GM23338 (cell line): ENCODE data around the gene C2CD3. TPM values are rescaled to one million over a fixed set of nuclear protein-coding genes. Genes with fewer than 3 reads are reported as not detected.

Experiments used
- ATAC-seq: fragments of 200-7000 bp; cut with Tn5 transposase; 3 replicates; pipeline ENCODE4 v1.9.1; 2020
- DNase-seq: peaks from one replicate; pipeline ENCODE4 v3.0.0-alpha.2; 2015; ENCODE audit warnings: low spot score
- H2AFZ ChIP-seq: fragments of 200-600 bp; sonication (generic); 2 replicates; pipeline ENCODE4 v1.8.0; 2016; ENCODE audit warnings: antibody characterized with exemption, mild to moderate bottlenecking, moderate library complexity
- H3F3A ChIP-seq: fragments of 200-600 bp; sonication (generic); replicated peaks from 2 replicates; pipeline ENCODE4 v1.8.0; 2017; ENCODE audit warnings: antibody characterized with exemption, mixed run types, low read depth
- H3K27ac ChIP-seq: fragments of 200-600 bp; sonication (generic); 2 replicates; pipeline ENCODE4 v1.6.1; 2016; ENCODE audit warnings: low read depth
- H3K27me3 ChIP-seq: fragments of 200-600 bp; sonication (generic); 2 replicates; pipeline ENCODE4 v1.8.0; 2016; ENCODE audit warnings: mild to moderate bottlenecking, mixed run types, moderate library complexity; ENCODE audit not compliant: insufficient read depth
- H3K36me3 ChIP-seq: fragments of 200-600 bp; sonication (generic); 2 replicates; pipeline ENCODE4 v1.8.0; 2016; ENCODE audit warnings: mild to moderate bottlenecking; ENCODE audit not compliant: insufficient read depth
- H3K4me1 ChIP-seq: fragments of 200-600 bp; sonication (generic); 2 replicates; pipeline ENCODE4 v1.8.0; 2016; ENCODE audit warnings: mild to moderate bottlenecking, moderate library complexity; ENCODE audit not compliant: insufficient read depth
- H3K4me2 ChIP-seq: fragments of 200-600 bp; sonication (generic); 2 replicates; pipeline ENCODE4 v1.7.1; 2017; ENCODE audit warnings: mixed run types
- H3K4me3 ChIP-seq: fragments of 200-600 bp; sonication (generic); 2 replicates; pipeline ENCODE4 v1.6.1; 2016; ENCODE audit warnings: mixed run types
- H3K79me2 ChIP-seq: fragments of 200-600 bp; sonication (generic); replicated peaks from 2 replicates; pipeline ENCODE4 v1.8.0; 2017; ENCODE audit warnings: mild to moderate bottlenecking; ENCODE audit not compliant: insufficient read depth
- H3K9me2 ChIP-seq: fragments of 200-600 bp; sonication (generic); 2 replicates; pipeline ENCODE4 v1.8.0; 2017; ENCODE audit not compliant: insufficient read depth
- H4K20me1 ChIP-seq: fragments of 200-600 bp; sonication (generic); replicated peaks from 2 replicates; pipeline ENCODE4 v1.8.0; 2017; ENCODE audit warnings: mild to moderate bottlenecking; ENCODE audit not compliant: insufficient read depth
- H3K27ac Mint-ChIP-seq: 2 replicates; pipeline ENCODE4 v1.8.0; 2020; ENCODE audit warnings: inconsistent platforms, mild to moderate bottlenecking, moderate library complexity, mixed read lengths
- H3K27me3 Mint-ChIP-seq: 3 replicates; pipeline ENCODE4 v1.8.0; 2022; ENCODE audit warnings: low read depth, mild to moderate bottlenecking, moderate library complexity, mixed read lengths, inconsistent platforms; ENCODE audit not compliant: insufficient read depth, poor library complexity
- H3K36me3 Mint-ChIP-seq: 3 replicates; pipeline ENCODE4 v1.8.0; 2021; ENCODE audit warnings: low read depth, mild to moderate bottlenecking, inconsistent platforms, moderate library complexity, mixed read lengths
- H3K4me1 Mint-ChIP-seq: 3 replicates; pipeline ENCODE4 v1.8.0; 2020; ENCODE audit warnings: mild to moderate bottlenecking, inconsistent platforms, mixed read lengths
- H3K4me3 Mint-ChIP-seq: 3 replicates; pipeline ENCODE4 v1.8.0; 2021; ENCODE audit warnings: moderate library complexity, mild to moderate bottlenecking, inconsistent platforms, mixed read lengths
- H3K9me3 Mint-ChIP-seq: 3 replicates; pipeline ENCODE4 v1.8.0; 2020; ENCODE audit warnings: moderate library complexity, mild to moderate bottlenecking, inconsistent platforms, mixed read lengths
- CREB1 ChIP-seq: fragments of 250-450 bp; sonication (Bioruptor Pico); IDR thresholded peaks from 2 replicates; pipeline ENCODE4 v1.5.0; 2020; ENCODE audit warnings: low read depth, mild to moderate bottlenecking, moderate library complexity
- EZH2 ChIP-seq: fragments of 200-600 bp; sonication (generic); IDR thresholded peaks from one replicate; pipeline ENCODE4 v1.8.0; 2017; ENCODE audit warnings: antibody characterized with exemption, mild to moderate bottlenecking, low read depth; ENCODE audit not compliant: unreplicated experiment
- EZH2phosphoT487 ChIP-seq: fragments of 200-600 bp; sonication (generic); IDR thresholded peaks from one replicate; pipeline ENCODE4 v1.8.1; 2018; ENCODE audit warnings: antibody characterized with exemption; ENCODE audit not compliant: unreplicated experiment
- REST ChIP-seq: IDR thresholded peaks from one replicate; pipeline ENCODE4 v1.6.1; 2018; ENCODE audit warnings: antibody characterized with exemption; ENCODE audit not compliant: unreplicated experiment
- STAT1 ChIP-seq: IDR thresholded peaks from one replicate; pipeline ENCODE4 v1.6.1; 2016; ENCODE audit warnings: antibody characterized with exemption; ENCODE audit not compliant: unreplicated experiment
- ZNF114 ChIP-seq: fragments of 250-450 bp; sonication (Bioruptor Pico); IDR thresholded peaks from 2 replicates; pipeline ENCODE4 v1.5.0; 2020; ENCODE audit warnings: mild to moderate bottlenecking, moderate library complexity
- ZNF331 ChIP-seq: fragments of 250-450 bp; sonication (Bioruptor Pico); IDR thresholded peaks from 2 replicates; pipeline ENCODE4 v1.5.0; 2020; ENCODE audit warnings: low read depth, mild to moderate bottlenecking, moderate library complexity
- polyA plus RNA-seq: library from polyadenylated mRNA; unstranded; fragments of >200 nt; fragmentation: Nextera tagmentation; extraction: Ambion mirVana; gene quantifications from 2 replicates; pipeline ENCODE4 v1.2.1, GENCODE V29; 2016
- total RNA-seq: library from RNA; depleted of rRNA; stranded (reverse); fragments of >200 nt; shearing (Covaris generic); gene quantifications from 2 replicates; pipeline ENCODE4 v1.2.3, GENCODE V29; 2014
- TF ChIP-seq, protein P1 (sequence below), 2 experiments: fragments of 200-600 bp in 1 of 2; sonication (generic) in 1 of 2; conservative IDR thresholded peaks; 2 replicates each; pipeline versions ENCODE4 v1.5.1 to v1.6.1; 2016 to 2017; ENCODE audit warnings: antibody characterized with exemption in 2 of 2, low read depth in 2 of 2, mild to moderate bottlenecking in 2 of 2, moderate library complexity in 1 of 2
- TF ChIP-seq, protein P2 (sequence below): IDR thresholded peaks from 2 replicates; pipeline ENCODE4 v1.6.1; 2016; ENCODE audit warnings: antibody characterized with exemption
- TF ChIP-seq, protein P3 (sequence below): fragments of 250-450 bp; sonication (Bioruptor Pico); IDR thresholded peaks from 2 replicates; pipeline ENCODE4 v1.5.0; 2020; ENCODE audit warnings: mild to moderate bottlenecking, moderate library complexity

Gene C2CD3
- total and polyA plus RNA-seq, 2 experiments from 2014 or later: 15.5 to 29.5 TPM

DNA sequence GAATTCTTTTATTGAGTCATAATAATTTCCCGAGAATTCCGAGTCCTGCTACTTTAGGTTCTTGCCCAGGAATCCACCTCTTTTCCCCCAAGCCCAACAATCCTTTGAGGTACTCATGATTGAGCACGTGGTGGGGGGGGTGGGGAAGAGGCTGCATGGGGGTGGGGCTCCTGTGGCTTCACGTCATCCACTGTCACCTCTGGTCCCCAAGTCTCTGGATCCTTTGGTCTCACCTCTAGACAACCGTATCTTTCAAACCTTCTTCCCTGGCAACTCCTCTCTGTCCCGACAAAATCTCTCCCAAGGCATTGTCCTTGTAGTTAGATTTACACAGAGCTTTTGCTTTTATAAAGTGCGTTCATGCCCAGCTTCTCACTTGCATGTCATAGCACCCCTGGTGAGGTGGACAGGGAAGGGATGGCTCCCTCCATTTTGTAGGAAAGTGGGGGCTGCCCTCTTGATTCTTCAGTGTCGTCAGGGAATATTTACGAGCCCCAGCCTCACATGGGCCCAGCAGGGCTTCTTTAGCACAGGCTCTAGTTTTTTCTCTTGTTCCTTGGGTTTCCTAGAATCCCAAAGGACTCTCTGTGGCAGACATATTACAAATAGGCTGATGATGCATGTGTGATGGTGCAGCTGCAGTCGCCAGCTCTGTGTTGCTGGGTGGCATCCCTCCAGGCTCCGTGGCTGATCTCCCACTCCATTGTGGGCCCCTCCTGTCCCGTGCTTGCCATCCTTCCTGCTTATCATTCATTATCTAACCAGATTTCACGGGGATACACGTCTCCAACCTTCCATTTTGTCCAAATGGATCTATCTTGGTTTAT, 170.3 kb downstream of the C2CD3 start:
- H3K4me3 ChIP-seq: no peak overlapping the region
- H3K4me1 ChIP-seq: no peaks in the 10 kb centered on the region; the same call in 1 of the 2 replicates
- no peaks in the 10 kb centered on the region for H3K36me3 ChIP-seq
- no peaks in the 10 kb centered on the region for H4K20me1 ChIP-seq
- no peak overlapping the region for H2AFZ ChIP-seq
- H3K4me3 Mint-ChIP-seq: no peak overlapping the region
- H3K27ac ChIP-seq: no peak overlapping the region
- no peak for TF ChIP-seq EZH2phosphoT487
- TF ChIP-seq EZH2: no peak
- TF ChIP-seq ZNF331: no peak
- no peak for TF ChIP-seq STAT1
- TF ChIP-seq, protein P1, sequence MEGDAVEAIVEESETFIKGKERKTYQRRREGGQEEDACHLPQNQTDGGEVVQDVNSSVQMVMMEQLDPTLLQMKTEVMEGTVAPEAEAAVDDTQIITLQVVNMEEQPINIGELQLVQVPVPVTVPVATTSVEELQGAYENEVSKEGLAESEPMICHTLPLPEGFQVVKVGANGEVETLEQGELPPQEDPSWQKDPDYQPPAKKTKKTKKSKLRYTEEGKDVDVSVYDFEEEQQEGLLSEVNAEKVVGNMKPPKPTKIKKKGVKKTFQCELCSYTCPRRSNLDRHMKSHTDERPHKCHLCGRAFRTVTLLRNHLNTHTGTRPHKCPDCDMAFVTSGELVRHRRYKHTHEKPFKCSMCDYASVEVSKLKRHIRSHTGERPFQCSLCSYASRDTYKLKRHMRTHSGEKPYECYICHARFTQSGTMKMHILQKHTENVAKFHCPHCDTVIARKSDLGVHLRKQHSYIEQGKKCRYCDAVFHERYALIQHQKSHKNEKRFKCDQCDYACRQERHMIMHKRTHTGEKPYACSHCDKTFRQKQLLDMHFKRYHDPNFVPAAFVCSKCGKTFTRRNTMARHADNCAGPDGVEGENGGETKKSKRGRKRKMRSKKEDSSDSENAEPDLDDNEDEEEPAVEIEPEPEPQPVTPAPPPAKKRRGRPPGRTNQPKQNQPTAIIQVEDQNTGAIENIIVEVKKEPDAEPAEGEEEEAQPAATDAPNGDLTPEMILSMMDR (conservative IDR thresholded peaks at IDR 0.05; ENCODE audit: low read depth in 2 of 2): no peak
- no peak for TF ChIP-seq CREB1 (CRISPR knock-in tag)
- TF ChIP-seq, protein P2, sequence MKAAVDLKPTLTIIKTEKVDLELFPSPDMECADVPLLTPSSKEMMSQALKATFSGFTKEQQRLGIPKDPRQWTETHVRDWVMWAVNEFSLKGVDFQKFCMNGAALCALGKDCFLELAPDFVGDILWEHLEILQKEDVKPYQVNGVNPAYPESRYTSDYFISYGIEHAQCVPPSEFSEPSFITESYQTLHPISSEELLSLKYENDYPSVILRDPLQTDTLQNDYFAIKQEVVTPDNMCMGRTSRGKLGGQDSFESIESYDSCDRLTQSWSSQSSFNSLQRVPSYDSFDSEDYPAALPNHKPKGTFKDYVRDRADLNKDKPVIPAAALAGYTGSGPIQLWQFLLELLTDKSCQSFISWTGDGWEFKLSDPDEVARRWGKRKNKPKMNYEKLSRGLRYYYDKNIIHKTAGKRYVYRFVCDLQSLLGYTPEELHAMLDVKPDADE: no peak
- TF ChIP-seq ZNF114 (CRISPR knock-in tag): no peak
- no peak for TF ChIP-seq REST
- TF ChIP-seq, protein P3, sequence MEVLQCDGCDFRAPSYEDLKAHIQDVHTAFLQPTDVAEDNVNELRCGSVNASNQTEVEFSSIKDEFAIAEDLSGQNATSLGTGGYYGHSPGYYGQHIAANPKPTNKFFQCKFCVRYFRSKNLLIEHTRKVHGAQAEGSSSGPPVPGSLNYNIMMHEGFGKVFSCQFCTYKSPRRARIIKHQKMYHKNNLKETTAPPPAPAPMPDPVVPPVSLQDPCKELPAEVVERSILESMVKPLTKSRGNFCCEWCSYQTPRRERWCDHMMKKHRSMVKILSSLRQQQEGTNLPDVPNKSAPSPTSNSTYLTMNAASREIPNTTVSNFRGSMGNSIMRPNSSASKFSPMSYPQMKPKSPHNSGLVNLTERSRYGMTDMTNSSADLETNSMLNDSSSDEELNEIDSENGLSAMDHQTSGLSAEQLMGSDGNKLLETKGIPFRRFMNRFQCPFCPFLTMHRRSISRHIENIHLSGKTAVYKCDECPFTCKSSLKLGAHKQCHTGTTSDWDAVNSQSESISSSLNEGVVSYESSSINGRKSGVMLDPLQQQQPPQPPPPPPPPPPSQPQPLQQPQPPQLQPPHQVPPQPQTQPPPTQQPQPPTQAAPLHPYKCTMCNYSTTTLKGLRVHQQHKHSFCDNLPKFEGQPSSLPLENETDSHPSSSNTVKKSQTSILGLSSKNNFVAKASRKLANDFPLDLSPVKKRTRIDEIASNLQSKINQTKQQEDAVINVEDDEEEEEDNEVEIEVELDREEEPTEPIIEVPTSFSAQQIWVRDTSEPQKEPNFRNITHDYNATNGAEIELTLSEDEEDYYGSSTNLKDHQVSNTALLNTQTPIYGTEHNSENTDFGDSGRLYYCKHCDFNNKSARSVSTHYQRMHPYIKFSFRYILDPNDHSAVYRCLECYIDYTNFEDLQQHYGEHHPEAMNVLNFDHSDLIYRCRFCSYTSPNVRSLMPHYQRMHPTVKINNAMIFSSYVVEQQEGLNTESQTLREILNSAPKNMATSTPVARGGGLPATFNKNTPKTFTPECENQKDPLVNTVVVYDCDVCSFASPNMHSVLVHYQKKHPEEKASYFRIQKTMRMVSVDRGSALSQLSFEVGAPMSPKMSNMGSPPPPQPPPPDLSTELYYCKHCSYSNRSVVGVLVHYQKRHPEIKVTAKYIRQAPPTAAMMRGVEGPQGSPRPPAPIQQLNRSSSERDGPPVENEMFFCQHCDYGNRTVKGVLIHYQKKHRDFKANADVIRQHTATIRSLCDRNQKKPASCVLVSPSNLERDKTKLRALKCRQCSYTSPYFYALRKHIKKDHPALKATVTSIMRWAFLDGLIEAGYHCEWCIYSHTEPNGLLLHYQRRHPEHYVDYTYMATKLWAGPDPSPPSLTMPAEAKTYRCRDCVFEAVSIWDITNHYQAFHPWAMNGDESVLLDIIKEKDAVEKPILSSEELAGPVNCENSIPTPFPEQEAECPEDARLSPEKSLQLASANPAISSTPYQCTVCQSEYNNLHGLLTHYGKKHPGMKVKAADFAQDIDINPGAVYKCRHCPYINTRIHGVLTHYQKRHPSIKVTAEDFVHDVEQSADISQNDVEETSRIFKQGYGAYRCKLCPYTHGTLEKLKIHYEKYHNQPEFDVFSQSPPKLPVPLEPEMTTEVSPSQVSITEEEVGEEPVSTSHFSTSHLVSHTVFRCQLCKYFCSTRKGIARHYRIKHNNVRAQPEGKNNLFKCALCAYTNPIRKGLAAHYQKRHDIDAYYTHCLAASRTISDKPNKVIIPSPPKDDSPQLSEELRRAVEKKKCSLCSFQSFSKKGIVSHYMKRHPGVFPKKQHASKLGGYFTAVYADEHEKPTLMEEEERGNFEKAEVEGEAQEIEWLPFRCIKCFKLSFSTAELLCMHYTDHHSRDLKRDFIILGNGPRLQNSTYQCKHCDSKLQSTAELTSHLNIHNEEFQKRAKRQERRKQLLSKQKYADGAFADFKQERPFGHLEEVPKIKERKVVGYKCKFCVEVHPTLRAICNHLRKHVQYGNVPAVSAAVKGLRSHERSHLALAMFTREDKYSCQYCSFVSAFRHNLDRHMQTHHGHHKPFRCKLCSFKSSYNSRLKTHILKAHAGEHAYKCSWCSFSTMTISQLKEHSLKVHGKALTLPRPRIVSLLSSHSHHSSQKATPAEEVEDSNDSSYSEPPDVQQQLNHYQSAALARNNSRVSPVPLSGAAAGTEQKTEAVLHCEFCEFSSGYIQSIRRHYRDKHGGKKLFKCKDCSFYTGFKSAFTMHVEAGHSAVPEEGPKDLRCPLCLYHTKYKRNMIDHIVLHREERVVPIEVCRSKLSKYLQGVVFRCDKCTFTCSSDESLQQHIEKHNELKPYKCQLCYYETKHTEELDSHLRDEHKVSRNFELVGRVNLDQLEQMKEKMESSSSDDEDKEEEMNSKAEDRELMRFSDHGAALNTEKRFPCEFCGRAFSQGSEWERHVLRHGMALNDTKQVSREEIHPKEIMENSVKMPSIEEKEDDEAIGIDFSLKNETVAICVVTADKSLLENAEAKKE (CRISPR knock-in tag): no peak
- no peaks in the 10 kb centered on the region for H3K27me3 ChIP-seq
- ATAC-seq: no peak
- H3K9me2 ChIP-seq: no peaks in the 10 kb centered on the region
- no peak for DNase-seq
- no peak overlapping the region for H3K27ac Mint-ChIP-seq
- no peaks in the 10 kb centered on the region for H3K79me2 ChIP-seq
- no peaks in the 10 kb centered on the region for H3K9me3 Mint-ChIP-seq
- no peaks in the 10 kb centered on the region for H3F3A ChIP-seq
- H3K36me3 Mint-ChIP-seq: no peaks in the 10 kb centered on the region; the same call in 2 of the 3 replicates
- H3K4me2 ChIP-seq: no peak overlapping the region
- H3K27me3 Mint-ChIP-seq: peaks cover 4% of the 10 kb centered on the region
- H3K4me1 Mint-ChIP-seq: peaks cover 13% of the 10 kb centered on the region; the same call in 2 of the 3 replicates
